ENCODE results near the gene PANK1. TPM values are rescaled to one million over a fixed set of nuclear protein-coding genes. Genes with fewer than 3 reads are reported as not detected.

PANK1 gene
- total RNA-seq, 1 donor from 2014 or later: 38.0 TPM

DNA sequence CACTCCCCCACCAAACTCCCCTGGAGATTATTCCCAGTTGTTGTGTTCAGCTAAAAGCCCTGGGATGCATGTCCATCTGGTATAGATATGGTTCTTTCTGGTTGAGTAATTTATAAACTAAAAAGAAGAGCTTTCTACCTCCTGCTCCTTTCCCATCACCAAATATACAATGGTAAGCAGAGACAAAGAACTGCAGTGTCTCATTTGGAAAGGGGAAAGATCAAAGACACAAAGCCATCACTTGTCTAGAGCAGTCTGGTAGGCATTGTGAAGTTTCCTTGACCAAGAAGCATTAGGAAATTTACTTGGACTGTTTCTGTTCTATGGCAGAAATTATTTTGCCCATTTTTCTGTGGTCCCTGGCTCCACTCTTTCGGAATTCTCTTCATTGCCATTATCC lies 24.9 kb upstream of the PANK1 start:
- no peaks in the 10 kb centered on the region for H3K36me3 Mint-ChIP-seq (ENCODE audit: insufficient read depth)
- TF ChIP-seq, protein P1, sequence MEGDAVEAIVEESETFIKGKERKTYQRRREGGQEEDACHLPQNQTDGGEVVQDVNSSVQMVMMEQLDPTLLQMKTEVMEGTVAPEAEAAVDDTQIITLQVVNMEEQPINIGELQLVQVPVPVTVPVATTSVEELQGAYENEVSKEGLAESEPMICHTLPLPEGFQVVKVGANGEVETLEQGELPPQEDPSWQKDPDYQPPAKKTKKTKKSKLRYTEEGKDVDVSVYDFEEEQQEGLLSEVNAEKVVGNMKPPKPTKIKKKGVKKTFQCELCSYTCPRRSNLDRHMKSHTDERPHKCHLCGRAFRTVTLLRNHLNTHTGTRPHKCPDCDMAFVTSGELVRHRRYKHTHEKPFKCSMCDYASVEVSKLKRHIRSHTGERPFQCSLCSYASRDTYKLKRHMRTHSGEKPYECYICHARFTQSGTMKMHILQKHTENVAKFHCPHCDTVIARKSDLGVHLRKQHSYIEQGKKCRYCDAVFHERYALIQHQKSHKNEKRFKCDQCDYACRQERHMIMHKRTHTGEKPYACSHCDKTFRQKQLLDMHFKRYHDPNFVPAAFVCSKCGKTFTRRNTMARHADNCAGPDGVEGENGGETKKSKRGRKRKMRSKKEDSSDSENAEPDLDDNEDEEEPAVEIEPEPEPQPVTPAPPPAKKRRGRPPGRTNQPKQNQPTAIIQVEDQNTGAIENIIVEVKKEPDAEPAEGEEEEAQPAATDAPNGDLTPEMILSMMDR (IDR thresholded peaks at IDR 0.05; ENCODE audit: unreplicated experiment): no peak

DNA sequence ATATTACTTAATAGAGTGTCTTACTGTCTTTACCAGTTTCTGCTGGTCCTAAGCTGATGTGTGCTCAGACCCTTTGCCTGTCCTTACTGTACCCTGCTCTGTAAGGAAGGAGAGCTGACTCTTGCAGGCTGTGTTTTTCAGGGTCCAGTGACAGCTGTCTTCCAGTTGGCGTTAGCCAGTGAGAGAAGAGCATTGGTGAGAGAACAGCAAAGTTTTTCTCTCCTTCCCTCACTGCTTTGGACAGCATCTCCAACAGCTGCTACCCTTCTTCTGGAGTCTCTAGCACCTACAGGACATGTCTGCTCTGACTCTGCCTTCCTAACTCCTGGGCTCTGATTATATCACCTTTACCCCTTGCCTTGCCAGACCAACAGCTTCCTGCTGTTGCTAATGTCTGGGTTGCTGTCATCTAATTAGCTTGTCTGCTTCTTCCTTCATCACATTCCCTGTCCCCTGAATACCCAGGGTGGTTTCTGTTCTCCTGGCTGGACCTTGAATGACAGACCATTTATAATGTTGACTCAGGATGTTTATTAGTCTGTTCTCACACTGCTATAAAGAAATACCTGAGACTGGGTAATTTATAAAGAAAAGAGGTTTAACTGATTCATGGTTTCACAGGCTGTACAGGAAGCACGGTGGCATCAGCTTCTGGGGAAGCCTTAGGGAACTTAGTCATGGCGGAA lies 23.5 kb upstream of the PANK1 start:
- H3K36me3 Mint-ChIP-seq (ENCODE audit: insufficient read depth): no peaks in the 10 kb centered on the region
- no peak overlapping the region for H3K4me3 Mint-ChIP-seq (ENCODE audit: low read depth)

More for the DNA sequence above, 24.9 kb upstream of the PANK1 start:
- Mint-ChIP-seq H3K27me3 (peaks cover 5% of the 10 kb centered on the region), H3K27ac (no peak overlapping the region), H3K4me3 (ENCODE audit: low read depth) (no peak overlapping the region), H3K4me1 (ENCODE audit: low read depth) (peaks cover 8% of the 10 kb centered on the region), H3K9me3 (ENCODE audit: low read depth) (no peaks in the 10 kb centered on the region)
- DNase-seq (ENCODE audit: low spot score, unreplicated experiment): no peak

DNA sequence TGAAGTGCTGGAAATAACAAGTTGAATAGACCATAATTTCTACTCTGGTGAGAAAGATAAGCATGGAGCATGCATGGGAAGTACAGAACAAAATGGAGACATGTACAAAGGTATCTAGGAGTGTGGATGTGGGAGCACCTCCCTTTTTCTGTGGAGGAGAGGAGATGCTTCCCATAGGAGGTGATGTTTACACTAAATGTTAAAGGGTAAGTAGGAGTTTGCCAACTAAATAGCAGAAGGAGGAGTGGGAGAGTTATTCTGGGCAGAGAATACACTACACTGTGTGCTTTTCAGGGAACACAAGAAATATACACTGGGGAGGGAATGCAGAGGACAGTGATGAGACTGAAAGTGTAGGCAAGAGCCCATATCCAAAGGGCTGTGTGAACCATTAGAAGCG lies 21.1 kb upstream of the PANK1 start:
- TF ChIP-seq, protein P1 (IDR thresholded peaks at IDR 0.05; ENCODE audit: unreplicated experiment): no peak
- no peaks in the 10 kb centered on the region for H3K4me1 Mint-ChIP-seq (ENCODE audit: low read depth)
- no peaks in the 10 kb centered on the region for H3K9me3 Mint-ChIP-seq (ENCODE audit: low read depth)
- no peak for DNase-seq (ENCODE audit: low spot score, unreplicated experiment)
- H3K27me3 Mint-ChIP-seq: peaks cover 2% of the 10 kb centered on the region
- no peak overlapping the region for H3K27ac Mint-ChIP-seq
- H3K36me3 Mint-ChIP-seq (ENCODE audit: insufficient read depth): no peaks in the 10 kb centered on the region
- H3K4me3 Mint-ChIP-seq (ENCODE audit: low read depth): no peak overlapping the region

More for the DNA sequence above, 23.5 kb upstream of the PANK1 start:
- Mint-ChIP-seq H3K27ac (no peak overlapping the region), H3K27me3 (peaks cover 2% of the 10 kb centered on the region), H3K4me1 (ENCODE audit: low read depth) (peaks cover 4% of the 10 kb centered on the region), H3K9me3 (ENCODE audit: low read depth) (no peaks in the 10 kb centered on the region)
- no peak for DNase-seq (ENCODE audit: low spot score, unreplicated experiment)
- TF ChIP-seq, protein P1 (IDR thresholded peaks at IDR 0.05; ENCODE audit: unreplicated experiment): no peak

DNA sequence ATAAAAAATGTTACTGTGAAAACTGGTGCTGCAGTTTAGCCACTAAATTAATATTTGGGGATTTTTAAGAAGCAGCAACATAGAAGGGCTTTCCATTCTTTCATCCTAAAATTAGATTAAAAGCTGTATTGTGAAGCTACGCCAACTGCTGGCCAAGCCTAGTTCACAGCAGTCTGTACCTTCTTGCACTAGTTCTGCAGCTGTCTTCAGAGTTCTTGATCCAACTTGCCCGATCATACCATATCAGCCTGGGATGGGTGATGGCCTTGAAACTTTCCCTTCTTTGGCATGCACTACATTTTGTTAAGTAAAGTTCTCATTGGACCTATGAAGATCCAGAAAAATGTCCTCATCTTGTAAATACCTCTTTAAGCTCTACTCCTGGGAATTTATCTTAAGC lies 20.3 kb upstream of the PANK1 start:
- TF ChIP-seq, protein P1 (IDR thresholded peaks at IDR 0.05; ENCODE audit: unreplicated experiment): no peak
- DNase-seq (ENCODE audit: low spot score, unreplicated experiment): no peak
- no peaks in the 10 kb centered on the region for H3K36me3 Mint-ChIP-seq (ENCODE audit: insufficient read depth)
- H3K27ac Mint-ChIP-seq: no peak overlapping the region
- no peaks in the 10 kb centered on the region for H3K4me1 Mint-ChIP-seq (ENCODE audit: low read depth)
- H3K4me3 Mint-ChIP-seq (ENCODE audit: low read depth): no peak overlapping the region
- peaks cover 2% of the 10 kb centered on the region for H3K27me3 Mint-ChIP-seq
- no peaks in the 10 kb centered on the region for H3K9me3 Mint-ChIP-seq (ENCODE audit: low read depth)

DNA sequence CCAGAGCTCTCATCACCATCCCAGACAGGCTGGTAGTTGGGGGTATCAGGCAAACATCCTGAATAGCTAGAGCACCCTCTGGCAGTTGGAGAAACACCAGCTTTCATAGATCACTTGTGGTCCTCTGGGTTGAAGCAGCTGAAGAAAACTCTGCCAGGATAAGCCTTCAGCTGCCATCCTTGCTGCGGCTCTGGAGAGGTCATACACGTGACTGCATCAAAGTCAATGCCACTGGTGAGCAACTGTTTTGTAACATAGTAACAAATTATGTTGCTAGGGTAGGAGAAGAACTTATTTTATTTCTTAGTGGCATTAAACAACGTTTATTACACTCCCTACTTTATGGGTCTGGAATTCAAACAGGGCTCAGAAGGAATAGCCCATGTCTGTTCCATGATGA lies 19.2 kb upstream of the PANK1 start:
- Mint-ChIP-seq H3K9me3 (ENCODE audit: low read depth) (no peaks in the 10 kb centered on the region), H3K4me3 (ENCODE audit: low read depth) (no peak overlapping the region), H3K36me3 (ENCODE audit: insufficient read depth) (no peaks in the 10 kb centered on the region), H3K27ac (no peak overlapping the region), H3K4me1 (ENCODE audit: low read depth) (no peaks in the 10 kb centered on the region), H3K27me3 (peaks cover 2% of the 10 kb centered on the region)
- DNase-seq (ENCODE audit: low spot score, unreplicated experiment): no peak
- TF ChIP-seq, protein P1 (IDR thresholded peaks at IDR 0.05; ENCODE audit: unreplicated experiment): no peak

Measured in progenitor cell of endocrine pancreas (in vitro differentiated cells).